Glutamatergic neuron (in vitro differentiated cells): ENCODE results near the gene CLOCK. TPM values are rescaled to one million over a fixed set of nuclear protein-coding genes. Genes with fewer than 3 reads are reported as not detected.

Experiments
- DNase-seq: peaks from one replicate; pipeline ENCODE4 v3.0.0; 2022
- H3K27ac Mint-ChIP-seq: one replicate; pipeline ENCODE4 v1.8.0; 2020; ENCODE audit warnings: mild to moderate bottlenecking, mixed read lengths, inconsistent platforms; ENCODE audit not compliant: unreplicated experiment
- H3K27me3 Mint-ChIP-seq: one replicate; pipeline ENCODE4 v1.8.0; 2020; ENCODE audit warnings: mild to moderate bottlenecking, moderate library complexity, mixed read lengths, inconsistent platforms; ENCODE audit not compliant: unreplicated experiment
- H3K36me3 Mint-ChIP-seq: one replicate; pipeline ENCODE4 v1.8.0; 2020; ENCODE audit warnings: mild to moderate bottlenecking, mixed read lengths, inconsistent platforms; ENCODE audit not compliant: unreplicated experiment
- H3K4me1 Mint-ChIP-seq: one replicate; pipeline ENCODE4 v1.8.0; 2020; ENCODE audit warnings: mild to moderate bottlenecking, low read depth, mixed read lengths, inconsistent platforms; ENCODE audit not compliant: unreplicated experiment
- H3K4me3 Mint-ChIP-seq: one replicate; pipeline ENCODE4 v1.8.0; 2020; ENCODE audit warnings: mild to moderate bottlenecking, mixed read lengths, inconsistent platforms; ENCODE audit not compliant: unreplicated experiment
- H3K9me3 Mint-ChIP-seq: one replicate; pipeline ENCODE4 v1.8.0; 2020; ENCODE audit warnings: mild to moderate bottlenecking, moderate library complexity, mixed read lengths, inconsistent platforms; ENCODE audit not compliant: unreplicated experiment
- total RNA-seq: library from RNA; stranded (reverse); fragmentation: NEBNext Ultra II Directional; extraction: Animal tissue kit (Norgen Biotek cat#: 25700); gene quantifications from one replicate; pipeline ENCODE4 v1.2.1, GENCODE V29; 2021; ENCODE audit not compliant: unreplicated experiment
- TF ChIP-seq, protein P1 (sequence below): fragments of 200-600 bp; sonication (generic); IDR thresholded peaks from one replicate; pipeline ENCODE4 v1.5.0; 2021; ENCODE audit not compliant: partially characterized antibody, unreplicated experiment

Gene CLOCK
- total RNA-seq, 1 donor from 2014 or later, result 7.6 TPM

DNA sequence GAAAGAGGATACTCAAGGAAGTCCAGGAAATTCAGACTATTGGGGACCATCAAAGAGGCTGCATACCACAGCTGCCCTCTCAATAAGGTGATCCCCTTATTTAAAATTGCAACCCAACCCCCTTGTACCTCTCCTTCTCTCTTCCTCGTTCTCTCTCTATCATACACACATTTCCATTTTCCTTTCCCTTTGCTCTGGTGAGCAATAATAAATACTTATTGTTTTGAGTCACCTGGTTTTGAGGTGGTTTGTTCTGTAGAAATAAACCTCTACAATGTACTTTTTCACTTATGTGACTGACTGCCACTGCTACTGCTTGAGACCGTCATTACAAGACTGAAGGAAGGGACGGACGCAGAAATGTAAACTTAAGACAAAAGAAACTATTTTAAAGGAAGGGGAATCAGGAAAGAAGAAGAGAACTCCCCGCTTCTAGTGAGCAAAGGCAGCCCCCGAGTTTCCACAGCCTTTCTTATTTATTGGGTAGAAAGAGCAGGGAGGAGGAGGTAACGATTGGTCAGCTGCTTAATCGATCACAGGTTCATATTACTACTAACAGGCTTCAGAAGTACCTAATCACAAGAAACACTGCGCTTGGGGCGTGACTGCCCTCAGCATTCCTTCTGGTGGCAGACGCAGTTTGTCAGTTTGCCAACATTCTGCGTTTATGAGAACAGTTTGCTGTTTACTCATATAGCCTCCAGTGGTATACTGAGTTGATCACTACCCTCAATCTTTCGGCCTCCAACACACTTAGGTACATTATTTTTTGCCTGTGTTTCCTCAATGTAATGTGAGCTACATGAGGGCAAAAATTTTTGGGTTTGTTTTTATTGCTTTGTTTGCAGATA lies 167.9 kb downstream of the CLOCK start:
- Mint-ChIP-seq H3K4me1 (no peaks in the 10 kb centered on the region), H3K27me3 (no peaks in the 10 kb centered on the region), H3K36me3 (no peaks in the 10 kb centered on the region), H3K4me3 (no peak overlapping the region), H3K27ac (no peak overlapping the region), H3K9me3 (peaks cover 3% of the 10 kb centered on the region)
- DNase-seq, result no peak
- TF ChIP-seq, protein P1, sequence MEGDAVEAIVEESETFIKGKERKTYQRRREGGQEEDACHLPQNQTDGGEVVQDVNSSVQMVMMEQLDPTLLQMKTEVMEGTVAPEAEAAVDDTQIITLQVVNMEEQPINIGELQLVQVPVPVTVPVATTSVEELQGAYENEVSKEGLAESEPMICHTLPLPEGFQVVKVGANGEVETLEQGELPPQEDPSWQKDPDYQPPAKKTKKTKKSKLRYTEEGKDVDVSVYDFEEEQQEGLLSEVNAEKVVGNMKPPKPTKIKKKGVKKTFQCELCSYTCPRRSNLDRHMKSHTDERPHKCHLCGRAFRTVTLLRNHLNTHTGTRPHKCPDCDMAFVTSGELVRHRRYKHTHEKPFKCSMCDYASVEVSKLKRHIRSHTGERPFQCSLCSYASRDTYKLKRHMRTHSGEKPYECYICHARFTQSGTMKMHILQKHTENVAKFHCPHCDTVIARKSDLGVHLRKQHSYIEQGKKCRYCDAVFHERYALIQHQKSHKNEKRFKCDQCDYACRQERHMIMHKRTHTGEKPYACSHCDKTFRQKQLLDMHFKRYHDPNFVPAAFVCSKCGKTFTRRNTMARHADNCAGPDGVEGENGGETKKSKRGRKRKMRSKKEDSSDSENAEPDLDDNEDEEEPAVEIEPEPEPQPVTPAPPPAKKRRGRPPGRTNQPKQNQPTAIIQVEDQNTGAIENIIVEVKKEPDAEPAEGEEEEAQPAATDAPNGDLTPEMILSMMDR, result no peak

Other genes starting within 250 kb of the CLOCK start
- 12.7 TPM for gene SRD5A3, start 200.7 kb downstream of the CLOCK start, total RNA-seq
- gene TMEM165, start 151.0 kb downstream of the CLOCK start, total RNA-seq, result 78.0 TPM
- gene PDCL2, start 45.3 kb upstream of the CLOCK start, total RNA-seq, result not detected
- gene NMU, start 89.4 kb upstream of the CLOCK start, total RNA-seq, result 9.4 TPM